SK-N-MC (cell line): ENCODE measurements around the gene FCGR2B.

Source experiments
- EZH2 ChIP-seq: fragments of 200-600 bp; sonication (generic); IDR thresholded peaks from one replicate; pipeline ENCODE4 v1.6.1; 2017; ENCODE audit warnings: antibody characterized with exemption
- POLR2AphosphoS5 ChIP-seq: IDR thresholded peaks from 2 replicates; pipeline ENCODE4 v1.6.1; 2012; ENCODE audit warnings: mild to moderate bottlenecking, low read depth, low read length, borderline replicate concordance

- TF ChIP-seq POLR2AphosphoS5 = peak; percentile 39; the same call in 1 of the 2 replicates
- no peak for TF ChIP-seq EZH2
Measured at GRCh38 chr1:161726473-161727255, 63.7 kb downstream of the FCGR2B start.
